Trophoblast cell (in vitro differentiated cells and primary cell): ENCODE measurements around the gene SLC27A2.
A peak's percentile ranks its signal among the peaks of the same experiment; 100 is the strongest.

Source experiments
- DNase-seq, 2 donors: peaks; one replicate each; pipeline ENCODE4 v3.0.0-alpha.2; 2016
- H2AFZ ChIP-seq: 2 replicates; pipeline ENCODE4 v1.6.1; 2013; ENCODE audit warnings: low read length, moderate library complexity, mild to moderate bottlenecking; ENCODE audit not compliant: insufficient read depth, poor library complexity
- H2AK5ac ChIP-seq: 2 replicates; pipeline ENCODE4 v1.6.1; 2013; ENCODE audit warnings: mild to moderate bottlenecking, low read length
- H2BK120ac ChIP-seq: 2 replicates; pipeline ENCODE4 v1.6.1; 2013; ENCODE audit warnings: low read length, mild to moderate bottlenecking, moderate library complexity; ENCODE audit not compliant: insufficient read depth, poor library complexity
- H2BK12ac ChIP-seq: 2 replicates; pipeline ENCODE4 v1.6.1; 2013; ENCODE audit warnings: mild to moderate bottlenecking, low read length, moderate library complexity
- H2BK5ac ChIP-seq: 2 replicates; pipeline ENCODE4 v1.6.1; 2013; ENCODE audit warnings: low read length, low read depth, moderate library complexity, mild to moderate bottlenecking; ENCODE audit not compliant: poor library complexity
- H3K14ac ChIP-seq: 2 replicates; pipeline ENCODE4 v1.6.1; 2013; ENCODE audit warnings: mild to moderate bottlenecking, low read length
- H3K18ac ChIP-seq: 2 replicates; pipeline ENCODE4 v1.6.1; 2013; ENCODE audit warnings: mild to moderate bottlenecking, low read length
- H3K23ac ChIP-seq: 2 replicates; pipeline ENCODE4 v1.6.1; 2013; ENCODE audit warnings: low read length
- H3K27ac ChIP-seq: 2 replicates; pipeline ENCODE4 v1.5.1; 2013; ENCODE audit warnings: low read depth, mild to moderate bottlenecking, inconsistent platforms, low read length, moderate library complexity
- H3K27me3 ChIP-seq: 2 replicates; pipeline ENCODE4 v1.6.1; 2013; ENCODE audit warnings: inconsistent platforms, mild to moderate bottlenecking, low read length, moderate library complexity; ENCODE audit not compliant: insufficient read depth
- H3K36me3 ChIP-seq, 2 experiments: 1 replicate in 1 of 2; 2 replicates in 1 of 2; pipeline ENCODE4 v1.6.1; 2013; ENCODE audit warnings: low read length in 2 of 2, mild to moderate bottlenecking in 2 of 2, moderate library complexity in 1 of 2; ENCODE audit not compliant: insufficient read depth in 2 of 2, control insufficient read depth in 1 of 2
- H3K4ac ChIP-seq: 2 replicates; pipeline ENCODE4 v1.6.1; 2013; ENCODE audit warnings: low read depth, mild to moderate bottlenecking, low read length, moderate library complexity
- H3K4me1 ChIP-seq, 2 experiments: 1 replicate in 1 of 2; 2 replicates in 1 of 2; pipeline ENCODE4 v1.6.1; 2013; ENCODE audit warnings: low read length in 2 of 2, mild to moderate bottlenecking in 2 of 2, moderate library complexity in 1 of 2; ENCODE audit not compliant: insufficient read depth in 2 of 2, control insufficient read depth in 1 of 2
- H3K4me2 ChIP-seq: 2 replicates; pipeline ENCODE4 v1.6.1; 2013; ENCODE audit warnings: inconsistent platforms, mild to moderate bottlenecking, low read length, moderate library complexity
- H3K4me3 ChIP-seq: 2 replicates; pipeline ENCODE4 v1.5.1; 2013; ENCODE audit warnings: mild to moderate bottlenecking, low read depth, low read length, inconsistent platforms
- H3K79me1 ChIP-seq: one replicate; pipeline ENCODE4 v1.6.1; 2013; ENCODE audit warnings: low read length
- H3K79me2 ChIP-seq: 2 replicates; pipeline ENCODE4 v1.6.1; 2013; ENCODE audit warnings: low read length, mild to moderate bottlenecking; ENCODE audit not compliant: control insufficient read depth, insufficient read depth, poor library complexity
- H3K9ac ChIP-seq: 2 replicates; pipeline ENCODE4 v1.6.1; 2013; ENCODE audit warnings: mild to moderate bottlenecking, low read length
- H3K9me3 ChIP-seq: 2 replicates; pipeline ENCODE4 v1.6.1; 2013; ENCODE audit warnings: low read depth, mild to moderate bottlenecking, control low read depth, inconsistent platforms, low read length; ENCODE audit not compliant: insufficient read depth
- H4K12ac ChIP-seq: 2 replicates; pipeline ENCODE4 v1.6.1; 2013; ENCODE audit warnings: low read depth, mild to moderate bottlenecking, low read length, moderate library complexity
- H4K8ac ChIP-seq: 2 replicates; pipeline ENCODE4 v1.6.1; 2013; ENCODE audit warnings: low read depth, mild to moderate bottlenecking, low read length, moderate library complexity
- H4K91ac ChIP-seq: one replicate; pipeline ENCODE4 v1.6.1; 2013; ENCODE audit warnings: low read depth, mild to moderate bottlenecking, low read length, moderate library complexity
- WGBS: extraction: QIAGEN DNeasy Blood & Tissue Kit; methylation state at CpG from one replicate; pipeline ENCODE4 v1.1.7; 2013; ENCODE audit warnings: missing lambda C conversion rate; ENCODE audit not compliant: insufficient read length, insufficient coverage; ENCODE audit errors: extremely low coverage; 5-methylcytosine and 5-hydroxymethylcytosine counted together

Gene SLC27A2

GRCh38 chr15:50145451-50145872 is 36.5 kb upstream of the SLC27A2 start:
- Histone ChIP-seq H3K36me3 (no peaks in the 10 kb centered on the region), H2AK5ac (no peak overlapping the region), H3K4me3 (no peak overlapping the region), H3K4ac (no peak overlapping the region), H2BK12ac (no peak overlapping the region), H3K27me3 (no peaks in the 10 kb centered on the region), H3K79me1 (peaks cover 2% of the 10 kb centered on the region), H2BK120ac (no peak overlapping the region), H3K23ac (no peak overlapping the region), H3K4me1 (no peaks in the 10 kb centered on the region), H4K8ac (no peak overlapping the region), H4K12ac (no peak overlapping the region), H3K4me2 (no peak overlapping the region), H3K9ac (no peak overlapping the region), H3K14ac (no peak overlapping the region), H2BK5ac (no peak overlapping the region), H3K18ac (no peak overlapping the region), H3K27ac (no peak overlapping the region), H3K9me3 (no peaks in the 10 kb centered on the region), H2AFZ (no peak overlapping the region), H3K79me2 (no peaks in the 10 kb centered on the region), H4K91ac (no peak overlapping the region)
- WGBS: no CpG with 5 or more reads among the region's 2 CpGs
- peak in 1 of 2 donors; percentile 95 for DNase-seq

- H3K23ac ChIP-seq: no peak overlapping the region
- H3K14ac ChIP-seq: no peak overlapping the region
- H2BK12ac ChIP-seq: no peak overlapping the region
- H3K4ac ChIP-seq: no peak overlapping the region
- no peak overlapping the region for H3K4me3 ChIP-seq
- no peaks in the 10 kb centered on the region for H3K36me3 ChIP-seq
- H3K4me2 ChIP-seq: no peak overlapping the region
- H4K91ac ChIP-seq: no peak overlapping the region
- no peak overlapping the region for H4K8ac ChIP-seq
- no peak overlapping the region for H2BK120ac ChIP-seq
- no peaks in the 10 kb centered on the region for H3K4me1 ChIP-seq
- no peak overlapping the region for H3K27ac ChIP-seq
- no peak overlapping the region for H3K18ac ChIP-seq
- H3K27me3 ChIP-seq: no peaks in the 10 kb centered on the region
- no peaks in the 10 kb centered on the region for H3K79me2 ChIP-seq
- H3K9me3 ChIP-seq: no peaks in the 10 kb centered on the region
- no peak overlapping the region for H3K9ac ChIP-seq
- no peak overlapping the region for H2AK5ac ChIP-seq
- peaks cover 2% of the 10 kb centered on the region for H3K79me1 ChIP-seq
- DNase-seq: no peak
- no CpG with 5 or more reads among the region's 2 CpGs for WGBS
- no peak overlapping the region for H4K12ac ChIP-seq
- H2BK5ac ChIP-seq: no peak overlapping the region
- H2AFZ ChIP-seq: no peak overlapping the region
Measured at GRCh38 chr15:50146632-50147031, 35.4 kb upstream of the SLC27A2 start.

GRCh38 chr15:50148362-50148963 is 33.5 kb upstream of the SLC27A2 start:
- H3K14ac ChIP-seq: no peak overlapping the region
- no peak overlapping the region for H3K9ac ChIP-seq
- no peak overlapping the region for H3K18ac ChIP-seq
- H4K91ac ChIP-seq: no peak overlapping the region
- no peaks in the 10 kb centered on the region for H3K9me3 ChIP-seq
- no peak overlapping the region for H3K23ac ChIP-seq
- H2BK5ac ChIP-seq: no peak overlapping the region
- peaks cover 2% of the 10 kb centered on the region for H3K79me1 ChIP-seq
- no peak overlapping the region for H3K4me3 ChIP-seq
- no peak overlapping the region for H3K27ac ChIP-seq
- no peak overlapping the region for H3K4ac ChIP-seq
- WGBS: no CpG with 5 or more reads among the region's 4 CpGs
- H2AK5ac ChIP-seq: no peak overlapping the region
- H2AFZ ChIP-seq: no peak overlapping the region
- no peak overlapping the region for H4K8ac ChIP-seq
- no peak overlapping the region for H3K4me2 ChIP-seq
- no peak overlapping the region for H2BK120ac ChIP-seq
- no peaks in the 10 kb centered on the region for H3K4me1 ChIP-seq
- H3K27me3 ChIP-seq: no peaks in the 10 kb centered on the region
- no peak overlapping the region for H4K12ac ChIP-seq
- DNase-seq: peak; percentile 9 to 63
- H3K36me3 ChIP-seq: no peaks in the 10 kb centered on the region
- H2BK12ac ChIP-seq: no peak overlapping the region
- H3K79me2 ChIP-seq: no peaks in the 10 kb centered on the region

GRCh38 chr15:50149090-50149489 is 32.9 kb upstream of the SLC27A2 start:
- H3K27me3 ChIP-seq: no peaks in the 10 kb centered on the region
- H3K14ac ChIP-seq: no peak overlapping the region
- no peaks in the 10 kb centered on the region for H3K79me2 ChIP-seq
- H2BK120ac ChIP-seq: no peak overlapping the region
- H3K18ac ChIP-seq: no peak overlapping the region
- DNase-seq: no peak
- H3K9ac ChIP-seq: no peak overlapping the region
- no CpG with 5 or more reads among the region's 1 CpG for WGBS
- no peak overlapping the region for H2BK5ac ChIP-seq
- no peak overlapping the region for H3K23ac ChIP-seq
- peaks cover 2% of the 10 kb centered on the region for H3K79me1 ChIP-seq
- no peaks in the 10 kb centered on the region for H3K9me3 ChIP-seq
- H4K8ac ChIP-seq: no peak overlapping the region
- H3K4ac ChIP-seq: no peak overlapping the region
- H2BK12ac ChIP-seq: no peak overlapping the region
- no peaks in the 10 kb centered on the region for H3K36me3 ChIP-seq
- no peak overlapping the region for H4K12ac ChIP-seq
- H3K4me3 ChIP-seq: no peak overlapping the region
- peak overlapping the region; percentile 1 for H3K27ac ChIP-seq
- no peak overlapping the region for H4K91ac ChIP-seq
- no peak overlapping the region for H3K4me2 ChIP-seq
- no peaks in the 10 kb centered on the region for H3K4me1 ChIP-seq
- no peak overlapping the region for H2AK5ac ChIP-seq
- H2AFZ ChIP-seq: no peak overlapping the region
